MM.1S (cell line): ENCODE data around the gene NF2.

Experiments
- DNase-seq: peaks from one replicate; pipeline ENCODE4 v3.0.0-alpha.2; 2015
- H2AFZ ChIP-seq: fragments of 300-600 bp; sonication (generic); 2 replicates; pipeline ENCODE4 v1.6.0; 2016; ENCODE audit warnings: antibody characterized with exemption, low read length
- H3F3A ChIP-seq: fragments of 300-600 bp; sonication (generic); 2 replicates; pipeline ENCODE4 v1.6.1; 2016; ENCODE audit warnings: mild to moderate bottlenecking, antibody characterized with exemption, low read length, moderate library complexity, mixed read lengths; ENCODE audit not compliant: insufficient read depth
- H3K27ac ChIP-seq: fragments of 300-600 bp; sonication (generic); 2 replicates; pipeline ENCODE4 v1.5.1; 2016; ENCODE audit warnings: mild to moderate bottlenecking, low read length
- H3K27me3 ChIP-seq: fragments of 300-600 bp; sonication (generic); replicated peaks from 2 replicates; pipeline ENCODE4 v1.6.0; 2016; ENCODE audit warnings: low read length; ENCODE audit not compliant: insufficient read depth
- H3K36me3 ChIP-seq: fragments of 300-600 bp; sonication (generic); replicated peaks from 2 replicates; pipeline ENCODE4 v1.6.1; 2016; ENCODE audit warnings: mild to moderate bottlenecking, low read length, mixed read lengths; ENCODE audit not compliant: insufficient read depth
- H3K4me1 ChIP-seq: fragments of 300-600 bp; sonication (generic); 2 replicates; pipeline ENCODE4 v1.6.1; 2016; ENCODE audit warnings: low read length, mixed read lengths
- H3K4me2 ChIP-seq: fragments of 300-600 bp; sonication (generic); 2 replicates; pipeline ENCODE4 v1.6.0; 2016; ENCODE audit warnings: low read depth, low read length
- H3K4me3 ChIP-seq: fragments of 300-600 bp; sonication (generic); 2 replicates; pipeline ENCODE4 v1.5.1; 2016; ENCODE audit warnings: low read length, mixed read lengths
- H3K79me2 ChIP-seq: fragments of 300-600 bp; sonication (generic); 2 replicates; pipeline ENCODE4 v1.6.1; 2016; ENCODE audit warnings: mixed run types, low read length, mixed read lengths
- H3K9ac ChIP-seq: fragments of 300-600 bp; sonication (generic); 2 replicates; pipeline ENCODE4 v1.6.1; 2016; ENCODE audit warnings: low read length, mixed read lengths
- H3K9me2 ChIP-seq: fragments of 300-600 bp; sonication (generic); replicated peaks from 2 replicates; pipeline ENCODE4 v1.6.1; 2016; ENCODE audit warnings: mild to moderate bottlenecking, low read length, mixed read lengths; ENCODE audit not compliant: insufficient read depth
- H3K9me3 ChIP-seq: fragments of 300-600 bp; sonication (generic); replicated peaks from 2 replicates; pipeline ENCODE4 v1.6.1; 2016; ENCODE audit warnings: mild to moderate bottlenecking, low read length, mixed read lengths; ENCODE audit not compliant: insufficient read depth
- H4K20me1 ChIP-seq: fragments of 300-600 bp; sonication (generic); 2 replicates; pipeline ENCODE4 v1.6.1; 2016; ENCODE audit warnings: mild to moderate bottlenecking, low read length, moderate library complexity, mixed read lengths; ENCODE audit not compliant: insufficient read depth
- EZH2 ChIP-seq: fragments of 300-600 bp; sonication (generic); optimal IDR thresholded peaks from 2 replicates; pipeline ENCODE3; 2017; ENCODE audit warnings: low read depth, mild to moderate bottlenecking, antibody characterized with exemption, low read length, mixed read lengths
- EZH2phosphoT487 ChIP-seq: fragments of 300-600 bp; sonication (generic); IDR thresholded peaks from 2 replicates; pipeline ENCODE4 v1.6.1; 2018; ENCODE audit warnings: antibody characterized with exemption, low read length
- TF ChIP-seq, protein P1 (sequence below): fragments of 300-600 bp; sonication (generic); IDR thresholded peaks from 2 replicates; pipeline ENCODE4 v1.5.1; 2016; ENCODE audit warnings: antibody characterized with exemption, low read length, mixed read lengths

The NF2 gene

DNA sequence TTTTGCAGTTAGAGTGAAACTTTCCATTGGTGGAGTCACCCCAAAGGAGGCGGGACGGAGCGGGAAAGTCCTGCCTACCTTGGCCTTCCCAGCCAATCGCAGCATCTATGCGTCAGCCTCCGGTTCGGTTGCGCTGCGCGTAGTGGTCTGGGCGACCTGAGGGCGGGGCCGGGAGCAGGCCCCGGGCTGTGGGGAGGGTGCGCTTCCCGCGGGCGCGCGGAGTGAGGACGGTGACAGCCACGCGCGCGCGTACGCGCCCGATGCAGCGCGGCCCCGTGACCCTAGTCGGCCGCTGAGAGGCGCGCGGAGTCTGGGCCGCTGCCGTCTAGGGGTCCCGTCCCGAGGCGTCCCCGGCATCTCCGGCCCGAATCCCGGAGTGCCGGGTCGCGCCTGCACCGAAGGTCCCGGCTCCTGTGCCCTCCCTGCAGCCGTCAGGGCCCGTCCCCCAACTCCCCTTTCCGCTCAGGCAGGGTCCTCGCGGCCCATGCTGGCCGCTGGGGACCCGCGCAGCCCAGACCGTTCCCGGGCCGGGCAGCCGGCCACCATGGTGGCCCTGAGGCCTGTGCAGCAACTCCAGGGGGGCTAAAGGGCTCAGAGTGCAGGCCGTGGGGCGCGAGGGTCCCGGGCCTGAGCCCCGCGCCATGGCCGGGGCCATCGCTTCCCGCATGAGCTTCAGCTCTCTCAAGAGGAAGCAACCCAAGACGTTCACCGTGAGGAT lies at the start of gene NF2:
NF2 (plus strand) TSS at position 276 of the 718 bp plus-strand sequence; CDS start at position 642, 366 bp downstream.
- Histone ChIP-seq H3K9ac (peak within 1 kb of the TSS; percentile 88), H3K36me3 (no peaks in the 10 kb centered on the region), H3K4me2 (peak within 1 kb of the TSS; percentile 86), H4K20me1 (no peaks in the 10 kb centered on the region), H3K27me3 (no peaks in the 10 kb centered on the region), H3K4me3 (peak within 1 kb of the TSS; percentile 87), H3K79me2 (peaks cover 44% of the 10 kb centered on the region), H3K9me2 (no peaks in the 10 kb centered on the region), H3K9me3 (no peaks in the 10 kb centered on the region), H3F3A (peaks cover 3% of the 10 kb centered on the region; the same call in 1 of the 2 replicates), H3K27ac (peak within 1 kb of the TSS; percentile 52; the same call in 1 of the 2 replicates), H3K4me1 (no peaks in the 10 kb centered on the region), H2AFZ (peak within 1 kb of the TSS; percentile 63)
- DNase-seq: peak; percentile 99
- TF ChIP-seq EZH2: no peak
- TF ChIP-seq EZH2phosphoT487: no peak
- TF ChIP-seq, protein P1, sequence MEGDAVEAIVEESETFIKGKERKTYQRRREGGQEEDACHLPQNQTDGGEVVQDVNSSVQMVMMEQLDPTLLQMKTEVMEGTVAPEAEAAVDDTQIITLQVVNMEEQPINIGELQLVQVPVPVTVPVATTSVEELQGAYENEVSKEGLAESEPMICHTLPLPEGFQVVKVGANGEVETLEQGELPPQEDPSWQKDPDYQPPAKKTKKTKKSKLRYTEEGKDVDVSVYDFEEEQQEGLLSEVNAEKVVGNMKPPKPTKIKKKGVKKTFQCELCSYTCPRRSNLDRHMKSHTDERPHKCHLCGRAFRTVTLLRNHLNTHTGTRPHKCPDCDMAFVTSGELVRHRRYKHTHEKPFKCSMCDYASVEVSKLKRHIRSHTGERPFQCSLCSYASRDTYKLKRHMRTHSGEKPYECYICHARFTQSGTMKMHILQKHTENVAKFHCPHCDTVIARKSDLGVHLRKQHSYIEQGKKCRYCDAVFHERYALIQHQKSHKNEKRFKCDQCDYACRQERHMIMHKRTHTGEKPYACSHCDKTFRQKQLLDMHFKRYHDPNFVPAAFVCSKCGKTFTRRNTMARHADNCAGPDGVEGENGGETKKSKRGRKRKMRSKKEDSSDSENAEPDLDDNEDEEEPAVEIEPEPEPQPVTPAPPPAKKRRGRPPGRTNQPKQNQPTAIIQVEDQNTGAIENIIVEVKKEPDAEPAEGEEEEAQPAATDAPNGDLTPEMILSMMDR: no peak

DNA sequence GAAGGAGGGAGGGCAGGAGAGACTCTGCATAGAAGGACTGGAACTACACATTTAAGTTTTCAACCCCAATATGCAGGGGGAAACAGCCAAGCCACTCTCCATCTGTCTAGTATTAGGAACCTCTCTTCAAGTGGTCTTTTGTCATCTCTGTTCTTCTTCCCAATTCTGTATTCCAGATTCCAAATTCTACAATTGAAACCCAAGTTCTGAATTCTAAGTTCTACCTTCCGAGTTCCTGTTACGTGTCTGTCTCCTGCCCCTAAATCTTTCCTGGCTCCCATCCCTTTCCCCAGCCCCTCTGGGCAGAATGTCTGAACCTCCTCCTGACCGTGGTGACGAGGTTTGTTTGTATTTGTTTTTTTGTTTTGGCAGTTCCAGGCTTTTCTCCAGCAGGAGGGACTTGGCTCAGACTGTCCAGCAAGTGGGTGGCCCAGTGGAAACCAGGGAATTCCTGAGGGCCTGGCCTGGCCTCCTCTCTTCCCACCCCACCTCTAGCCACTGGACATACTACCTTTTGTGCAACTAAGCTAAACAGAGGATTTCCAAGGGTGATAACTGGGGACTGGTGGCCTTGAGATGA lies 48.3 kb upstream of the NF2 start:
- H3K9ac ChIP-seq: no peak overlapping the region
- no peak overlapping the region for H3K4me3 ChIP-seq
- H3K9me3 ChIP-seq: no peaks in the 10 kb centered on the region
- H3K27ac ChIP-seq: no peak overlapping the region
- TF ChIP-seq EZH2phosphoT487 (no peak), EZH2 (no peak)
- TF ChIP-seq, protein P1: no peak
- H3K36me3 ChIP-seq: no peaks in the 10 kb centered on the region
- no peaks in the 10 kb centered on the region for H3K27me3 ChIP-seq
- peaks cover 18% of the 10 kb centered on the region for H3K79me2 ChIP-seq
- no peaks in the 10 kb centered on the region for H3K9me2 ChIP-seq
- H3K4me2 ChIP-seq: no peak overlapping the region
- no peak overlapping the region for H2AFZ ChIP-seq
- DNase-seq: no peak
- H3F3A ChIP-seq: peaks cover 8% of the 10 kb centered on the region; the same call in 1 of the 2 replicates
- H4K20me1 ChIP-seq: no peaks in the 10 kb centered on the region
- no peaks in the 10 kb centered on the region for H3K4me1 ChIP-seq

DNA sequence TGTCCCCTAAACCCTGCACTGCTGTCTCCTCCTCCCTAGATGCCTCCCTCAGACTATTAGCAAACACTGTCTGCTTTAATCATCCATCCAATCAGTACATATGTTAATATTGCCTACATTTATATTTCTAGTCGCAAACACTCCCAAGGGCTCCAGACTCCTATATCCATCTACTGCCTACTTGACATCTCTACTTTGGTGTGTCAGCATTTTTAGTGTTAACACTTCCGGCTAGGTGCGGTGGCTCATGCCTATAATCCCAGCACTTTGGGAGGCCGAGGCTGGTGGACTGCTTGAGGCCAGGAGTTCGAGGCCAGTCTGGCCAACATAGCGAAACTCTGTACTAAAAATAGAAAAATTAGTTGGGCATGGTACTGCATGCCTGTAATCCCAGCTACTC lies 44.4 kb upstream of the NF2 start:
- no peak overlapping the region for H3K4me3 ChIP-seq
- TF ChIP-seq EZH2 (no peak), EZH2phosphoT487 (no peak)
- TF ChIP-seq, protein P1: no peak
- H3K9ac ChIP-seq: no peak overlapping the region
- no peaks in the 10 kb centered on the region for H3K9me2 ChIP-seq
- no peak overlapping the region for H3K4me2 ChIP-seq
- H4K20me1 ChIP-seq: no peaks in the 10 kb centered on the region
- H3F3A ChIP-seq: peaks cover 5% of the 10 kb centered on the region; the same call in 1 of the 2 replicates
- no peak overlapping the region for H2AFZ ChIP-seq
- DNase-seq: no peak
- H3K9me3 ChIP-seq: no peaks in the 10 kb centered on the region
- H3K27ac ChIP-seq: no peak overlapping the region
- H3K4me1 ChIP-seq: no peaks in the 10 kb centered on the region
- H3K79me2 ChIP-seq: no peaks in the 10 kb centered on the region
- no peaks in the 10 kb centered on the region for H3K27me3 ChIP-seq
- no peaks in the 10 kb centered on the region for H3K36me3 ChIP-seq
